Measurements from ENCODE around the gene PLCL1. TPM values are rescaled to one million over a fixed set of nuclear protein-coding genes. Genes with fewer than 3 reads are reported as not detected.

Gene PLCL1
- total RNA-seq, 4 donors from 2014 or later, result 6.6 to 10.0 (median 7.9) TPM

DNA sequence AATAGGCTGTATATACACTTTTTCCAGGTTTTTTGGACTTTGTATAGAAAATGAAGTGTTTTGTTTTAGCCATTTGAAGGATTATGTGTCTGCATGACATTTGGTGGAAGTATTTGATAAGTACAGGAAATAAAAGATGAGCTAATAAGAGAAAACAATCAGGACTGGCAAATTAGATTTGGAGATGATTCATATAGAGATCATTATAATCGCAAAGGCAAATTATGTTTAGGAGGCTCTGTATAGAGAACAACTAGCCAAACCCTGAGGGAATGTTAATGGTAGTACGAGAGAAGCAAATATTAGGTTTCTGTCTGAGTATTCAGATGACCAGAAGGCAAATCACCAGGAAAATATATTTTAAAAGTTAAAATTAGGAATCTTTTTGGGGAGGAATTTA is 41.7 kb downstream of the PLCL1 start:
- no peak overlapping the region for H3K27ac ChIP-seq

DNA sequence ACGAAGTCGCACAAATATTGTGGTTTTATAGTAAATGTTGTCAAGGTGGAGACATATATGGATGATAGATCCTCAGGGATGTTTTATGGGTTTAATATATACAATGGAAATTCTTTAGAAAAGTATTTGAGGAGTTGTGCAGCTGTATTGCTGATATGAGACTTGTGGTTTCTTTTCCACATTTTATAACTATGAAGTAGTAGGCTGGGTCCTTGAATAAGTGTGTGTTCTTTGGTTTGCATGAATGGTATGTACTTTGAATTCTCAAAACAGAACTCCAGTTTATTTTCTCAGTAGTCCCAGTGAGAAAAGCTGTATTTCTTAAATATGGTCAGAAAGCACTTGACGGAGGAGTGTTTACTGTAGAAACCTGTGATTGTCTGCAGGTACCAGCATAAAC is 42.4 kb downstream of the PLCL1 start:
- Histone ChIP-seq H3K4me1 (peaks cover 0 to 19% (median 0%) of the 10 kb centered on the region in 4 donors), H3K36me3 (no peaks in the 10 kb centered on the region), H3K9me3 (no peaks in the 10 kb centered on the region), H3K4me3 (no peak overlapping the region), H3K27me3 (no peaks in the 10 kb centered on the region), H3K27ac (peak overlapping the region in 1 of 4 donors; percentile 13)
- no peak for DNase-seq (ENCODE audit: low spot score in 2 of 2)
- TF ChIP-seq POLR2A (IDR thresholded peaks at IDR 0.05) (no peak), EP300 (IDR thresholded peaks at IDR 0.05) (no peak)
- TF ChIP-seq, protein P1, sequence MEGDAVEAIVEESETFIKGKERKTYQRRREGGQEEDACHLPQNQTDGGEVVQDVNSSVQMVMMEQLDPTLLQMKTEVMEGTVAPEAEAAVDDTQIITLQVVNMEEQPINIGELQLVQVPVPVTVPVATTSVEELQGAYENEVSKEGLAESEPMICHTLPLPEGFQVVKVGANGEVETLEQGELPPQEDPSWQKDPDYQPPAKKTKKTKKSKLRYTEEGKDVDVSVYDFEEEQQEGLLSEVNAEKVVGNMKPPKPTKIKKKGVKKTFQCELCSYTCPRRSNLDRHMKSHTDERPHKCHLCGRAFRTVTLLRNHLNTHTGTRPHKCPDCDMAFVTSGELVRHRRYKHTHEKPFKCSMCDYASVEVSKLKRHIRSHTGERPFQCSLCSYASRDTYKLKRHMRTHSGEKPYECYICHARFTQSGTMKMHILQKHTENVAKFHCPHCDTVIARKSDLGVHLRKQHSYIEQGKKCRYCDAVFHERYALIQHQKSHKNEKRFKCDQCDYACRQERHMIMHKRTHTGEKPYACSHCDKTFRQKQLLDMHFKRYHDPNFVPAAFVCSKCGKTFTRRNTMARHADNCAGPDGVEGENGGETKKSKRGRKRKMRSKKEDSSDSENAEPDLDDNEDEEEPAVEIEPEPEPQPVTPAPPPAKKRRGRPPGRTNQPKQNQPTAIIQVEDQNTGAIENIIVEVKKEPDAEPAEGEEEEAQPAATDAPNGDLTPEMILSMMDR (IDR thresholded peaks at IDR 0.05), result no peak
- WGBS, 2 donors, result 40 to 62% methylated on average over 3 of the region's 3 CpGs

More for the DNA sequence above, 41.7 kb downstream of the PLCL1 start:
- H3K4me3 ChIP-seq, result no peak overlapping the region
- H3K36me3 ChIP-seq, result no peaks in the 10 kb centered on the region
- H3K4me1 ChIP-seq, result peaks cover 0 to 19% (median 0%) of the 10 kb centered on the region in 4 donors
- H3K27me3 ChIP-seq, result no peaks in the 10 kb centered on the region
- 71 to 74% methylated on average over 2 of the region's 2 CpGs for WGBS, 2 donors
- H3K9me3 ChIP-seq, result no peaks in the 10 kb centered on the region
- DNase-seq (ENCODE audit: low spot score in 2 of 2), result no peak
- TF ChIP-seq EP300 (IDR thresholded peaks at IDR 0.05) (no peak), POLR2A (IDR thresholded peaks at IDR 0.05) (no peak)
- TF ChIP-seq, protein P1 (IDR thresholded peaks at IDR 0.05), result no peak

DNA sequence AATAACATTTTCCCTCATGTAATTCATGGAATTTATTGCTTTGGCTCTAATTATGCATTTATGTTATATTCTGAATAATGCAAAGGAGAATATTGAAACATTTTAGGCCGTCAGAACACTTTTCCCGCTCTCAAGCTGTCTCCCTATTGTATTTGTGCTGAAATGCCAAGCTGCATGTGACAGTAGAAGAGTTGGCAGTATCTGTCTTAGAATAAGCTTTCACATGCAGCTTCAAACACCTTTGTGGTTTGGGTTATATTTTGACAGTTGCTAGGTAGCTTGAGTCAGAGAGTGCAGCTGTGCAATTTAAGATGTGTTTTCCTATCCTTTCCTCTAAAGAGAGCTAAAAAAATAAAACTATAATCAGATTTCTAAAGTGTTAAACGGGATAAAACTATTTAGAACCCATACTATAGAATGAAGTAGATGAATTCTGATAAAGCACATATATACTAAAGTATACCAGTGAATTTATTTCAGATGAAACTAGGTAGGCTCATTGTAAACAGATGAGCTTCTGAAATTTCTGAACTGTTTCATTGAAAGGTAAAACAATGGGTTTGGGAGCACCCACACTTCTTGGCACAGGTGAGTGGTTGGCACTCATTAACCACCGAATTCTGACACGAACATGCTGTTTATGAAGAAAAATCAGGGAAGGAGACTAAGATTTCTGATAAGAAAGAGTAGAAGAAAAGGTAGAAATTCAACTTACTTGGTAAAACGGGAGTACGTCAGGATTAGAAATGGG is 43.4 kb downstream of the PLCL1 start:
- H3K27ac ChIP-seq, result no peak overlapping the region
- no peak for DNase-seq (ENCODE audit: low spot score in 2 of 2)
- H3K36me3 ChIP-seq, result no peaks in the 10 kb centered on the region
- H3K9me3 ChIP-seq, result no peaks in the 10 kb centered on the region
- no peak overlapping the region for H3K4me3 ChIP-seq
- H3K27me3 ChIP-seq, result no peaks in the 10 kb centered on the region
- 64 to 74% methylated on average over 7 of the region's 7 CpGs for WGBS, 2 donors
- H3K4me1 ChIP-seq, result peaks cover 0 to 19% (median 0%) of the 10 kb centered on the region in 4 donors
- TF ChIP-seq, protein P1 (IDR thresholded peaks at IDR 0.05), result no peak
- TF ChIP-seq POLR2A (IDR thresholded peaks at IDR 0.05) (no peak), EP300 (IDR thresholded peaks at IDR 0.05) (no peak)

DNA sequence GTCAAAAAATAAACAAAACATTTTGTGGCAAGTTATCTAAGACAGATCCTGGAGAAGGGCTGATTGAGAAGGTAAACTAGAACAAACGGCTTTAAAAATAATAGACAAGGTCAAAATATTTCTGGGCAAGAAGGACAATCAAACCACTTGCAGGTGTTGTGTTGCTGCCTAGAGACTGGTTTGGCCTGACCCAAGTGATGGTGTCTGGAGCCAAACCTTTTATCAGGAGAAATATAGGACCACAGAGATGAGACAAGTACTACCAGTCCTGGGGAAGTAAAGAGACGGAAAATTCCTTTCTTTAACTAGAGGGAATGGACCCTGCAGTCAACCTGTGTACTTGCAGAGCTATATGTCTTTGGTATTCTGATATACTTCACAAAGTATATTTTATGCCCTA is 44.2 kb downstream of the PLCL1 start:
- TF ChIP-seq POLR2A (IDR thresholded peaks at IDR 0.05) (no peak), EP300 (IDR thresholded peaks at IDR 0.05) (no peak)
- TF ChIP-seq, protein P1 (IDR thresholded peaks at IDR 0.05), result no peak
- H3K4me1 ChIP-seq, result peaks cover 0 to 19% (median 0%) of the 10 kb centered on the region in 4 donors
- no peak for DNase-seq (ENCODE audit: low spot score in 2 of 2)
- no peaks in the 10 kb centered on the region for H3K9me3 ChIP-seq
- WGBS, 2 donors, result 67 to 80% methylated on average over 2 of the region's 2 CpGs
- no peaks in the 10 kb centered on the region for H3K36me3 ChIP-seq
- no peak overlapping the region for H3K4me3 ChIP-seq
- no peak overlapping the region for H3K27ac ChIP-seq
- H3K27me3 ChIP-seq, result no peaks in the 10 kb centered on the region

DNA sequence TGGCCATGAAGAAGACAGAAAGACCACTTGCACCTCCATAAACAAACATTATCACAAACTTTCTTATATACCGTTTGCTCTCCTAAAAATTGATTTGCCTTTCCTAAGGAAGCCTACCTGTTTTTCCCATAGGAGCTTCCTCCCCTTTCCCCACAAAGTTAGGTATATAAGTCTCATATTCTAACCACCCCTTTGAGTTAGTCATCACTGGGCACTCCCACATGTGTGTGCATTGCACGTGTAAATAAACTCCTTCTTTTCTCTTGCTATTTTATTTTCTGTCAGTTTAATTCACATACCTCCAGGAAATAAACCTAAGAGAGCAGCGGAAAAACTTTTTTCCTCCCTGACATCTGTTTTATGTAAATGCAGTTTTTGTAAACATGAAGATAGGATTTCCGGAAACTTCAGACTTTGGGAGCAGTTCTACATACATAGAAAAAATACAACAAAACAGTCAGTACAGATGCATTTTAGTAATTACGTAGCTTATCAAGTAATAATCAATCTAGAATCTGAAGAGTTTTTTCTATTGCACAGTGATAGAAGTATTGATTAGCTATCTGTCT is 46.6 kb downstream of the PLCL1 start:
- Histone ChIP-seq H3K27ac (no peak overlapping the region), H3K4me1 (peaks cover 0 to 19% (median 0%) of the 10 kb centered on the region in 4 donors), H3K27me3 (no peaks in the 10 kb centered on the region), H3K4me3 (no peak overlapping the region), H3K9me3 (no peaks in the 10 kb centered on the region), H3K36me3 (no peaks in the 10 kb centered on the region)
- 77 to 80% methylated on average over 5 of the region's 5 CpGs for WGBS, 2 donors
- no peak for DNase-seq (ENCODE audit: low spot score in 2 of 2)
- TF ChIP-seq, protein P1 (IDR thresholded peaks at IDR 0.05), result no peak
- TF ChIP-seq EP300 (IDR thresholded peaks at IDR 0.05) (no peak), POLR2A (IDR thresholded peaks at IDR 0.05) (no peak)
